ENCODE data around the gene GRIK1. TPM values are rescaled to one million over a fixed set of nuclear protein-coding genes. Genes with fewer than 3 reads are reported as not detected.

GRIK1 gene
- total RNA-seq, 1 donor, result not detected

DNA sequence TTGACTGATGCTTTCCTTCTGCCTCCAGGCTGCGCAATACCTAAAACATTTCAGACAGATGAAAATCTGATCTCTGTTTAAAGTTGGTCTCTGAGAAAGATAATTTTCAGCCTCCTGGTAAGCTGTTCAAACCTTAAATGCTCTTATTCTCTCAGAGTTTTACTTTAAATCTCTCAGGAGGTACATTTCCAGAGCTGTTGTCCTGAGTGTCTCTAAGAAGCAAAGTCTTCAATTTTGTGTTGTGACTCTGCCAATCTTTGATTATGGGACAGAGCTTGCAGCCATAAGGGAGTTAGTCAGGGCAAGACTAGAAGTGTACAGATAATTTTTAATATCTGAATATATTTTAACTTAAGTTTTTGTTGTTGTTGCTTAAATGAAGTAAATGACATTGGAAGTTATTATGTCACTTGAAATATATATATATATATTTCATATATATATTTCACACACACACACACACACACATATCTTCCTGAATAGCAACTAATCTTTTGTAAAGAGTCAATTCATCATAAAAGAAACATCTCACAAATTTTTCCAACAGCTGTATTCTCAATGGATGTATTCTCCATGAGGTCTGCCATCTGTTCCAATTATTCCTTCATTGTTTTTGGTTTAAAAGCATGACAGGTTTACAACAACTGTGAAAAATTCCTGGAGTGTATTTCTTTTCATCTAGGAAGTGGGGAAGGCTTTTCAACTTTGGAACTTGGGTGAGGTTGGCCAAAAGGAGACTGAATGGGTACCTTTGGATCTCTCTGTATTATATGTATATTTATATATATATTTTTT, 381.7 kb downstream of the GRIK1 start:
- H3K4me3 ChIP-seq (ENCODE audit: low read length), result no peak overlapping the region
- H3K27me3 ChIP-seq (ENCODE audit: insufficient read depth, low read length), result no peaks in the 10 kb centered on the region
- H3K4me1 ChIP-seq (ENCODE audit: insufficient read depth, low read length), result no peaks in the 10 kb centered on the region
- no peaks in the 10 kb centered on the region for H3K9me3 ChIP-seq (ENCODE audit: low read depth, low read length)

GRCh38 chr21:29557200-29557599, 382.6 kb downstream of the GRIK1 start:
- Histone ChIP-seq H3K4me3 (ENCODE audit: low read length) (no peak overlapping the region), H3K9me3 (ENCODE audit: low read depth, low read length) (no peaks in the 10 kb centered on the region), H3K27me3 (ENCODE audit: insufficient read depth, low read length) (no peaks in the 10 kb centered on the region), H3K4me1 (ENCODE audit: insufficient read depth, low read length) (no peaks in the 10 kb centered on the region)

DNA sequence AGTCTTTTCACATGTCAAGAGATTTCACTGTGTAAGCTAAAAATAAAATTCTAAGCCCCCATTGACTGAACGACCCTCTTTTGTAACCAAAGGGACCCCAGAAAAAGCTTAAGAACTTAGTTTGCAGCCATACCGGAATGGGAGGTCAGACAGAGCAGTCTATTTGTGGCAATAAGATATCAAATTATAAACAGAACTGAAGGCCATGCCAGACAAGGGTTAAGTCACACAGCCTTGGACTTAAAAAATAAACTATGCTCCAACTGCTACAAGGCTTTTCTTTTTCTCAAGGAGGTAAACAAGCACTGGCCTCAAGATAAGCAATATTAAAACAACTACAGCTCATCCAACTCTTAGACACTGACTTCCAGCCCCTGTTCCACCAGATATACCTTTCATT, 384.2 kb downstream of the GRIK1 start:
- H3K27me3 ChIP-seq (ENCODE audit: insufficient read depth, low read length), result no peaks in the 10 kb centered on the region
- H3K4me3 ChIP-seq (ENCODE audit: low read length), result no peak overlapping the region

DNA sequence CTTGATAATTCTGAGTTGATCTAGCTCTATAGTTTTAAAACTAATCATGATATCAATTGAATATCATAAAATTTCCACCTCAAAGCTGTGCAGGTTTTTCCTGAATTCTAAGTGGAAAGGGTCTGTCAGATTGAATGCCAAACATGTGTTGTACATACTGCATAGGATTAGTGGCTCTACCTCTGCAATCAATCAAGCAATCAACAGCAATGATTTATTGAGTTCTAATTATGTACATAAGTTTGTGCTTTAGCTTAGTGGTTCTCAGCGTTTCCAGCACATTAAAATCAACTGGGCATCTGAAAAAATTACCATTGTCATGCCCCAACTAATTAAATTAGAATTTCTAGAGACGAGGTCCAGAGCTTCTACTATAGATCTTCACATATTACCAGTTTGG, 389.6 kb downstream of the GRIK1 start:
- Histone ChIP-seq H3K4me1 (ENCODE audit: insufficient read depth, low read length) (no peaks in the 10 kb centered on the region), H3K9me3 (ENCODE audit: low read depth, low read length) (no peaks in the 10 kb centered on the region), H3K27me3 (ENCODE audit: insufficient read depth, low read length) (no peaks in the 10 kb centered on the region), H3K4me3 (ENCODE audit: low read length) (no peak overlapping the region)

More for the DNA sequence above, 384.2 kb downstream of the GRIK1 start:
- no peaks in the 10 kb centered on the region for H3K9me3 ChIP-seq (ENCODE audit: low read depth, low read length)
- H3K4me1 ChIP-seq (ENCODE audit: insufficient read depth, low read length), result no peaks in the 10 kb centered on the region

- H3K27me3 ChIP-seq (ENCODE audit: insufficient read depth, low read length), result no peaks in the 10 kb centered on the region
- no peaks in the 10 kb centered on the region for H3K9me3 ChIP-seq (ENCODE audit: low read depth, low read length)
- no peak overlapping the region for H3K4me3 ChIP-seq (ENCODE audit: low read length)
- no peaks in the 10 kb centered on the region for H3K4me1 ChIP-seq (ENCODE audit: insufficient read depth, low read length)
Measured at GRCh38 chr21:29549614-29550013, 390.2 kb downstream of the GRIK1 start.

DNA sequence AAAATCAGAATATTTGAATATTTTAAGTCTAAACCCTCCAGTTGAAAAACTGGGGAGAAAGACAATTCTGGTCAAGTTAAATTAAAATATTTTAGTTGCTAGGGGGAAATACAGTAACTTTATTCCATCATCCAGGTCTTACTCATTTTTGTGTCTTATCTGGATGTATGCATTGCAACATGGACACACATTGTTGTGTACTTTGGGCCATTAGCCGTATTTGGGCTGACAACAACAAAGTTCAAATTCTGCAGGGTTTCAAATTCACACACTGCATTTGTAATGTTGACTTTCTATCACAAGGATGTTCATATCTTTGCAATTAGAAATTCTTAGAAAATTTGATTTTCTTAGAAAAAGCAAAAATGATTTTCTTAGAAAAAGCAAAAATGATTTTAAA, 391.8 kb downstream of the GRIK1 start:
- H3K27me3 ChIP-seq (ENCODE audit: insufficient read depth, low read length), result no peaks in the 10 kb centered on the region
- H3K4me3 ChIP-seq (ENCODE audit: low read length), result no peak overlapping the region
- H3K9me3 ChIP-seq (ENCODE audit: low read depth, low read length), result no peaks in the 10 kb centered on the region
- no peaks in the 10 kb centered on the region for H3K4me1 ChIP-seq (ENCODE audit: insufficient read depth, low read length)

DNA sequence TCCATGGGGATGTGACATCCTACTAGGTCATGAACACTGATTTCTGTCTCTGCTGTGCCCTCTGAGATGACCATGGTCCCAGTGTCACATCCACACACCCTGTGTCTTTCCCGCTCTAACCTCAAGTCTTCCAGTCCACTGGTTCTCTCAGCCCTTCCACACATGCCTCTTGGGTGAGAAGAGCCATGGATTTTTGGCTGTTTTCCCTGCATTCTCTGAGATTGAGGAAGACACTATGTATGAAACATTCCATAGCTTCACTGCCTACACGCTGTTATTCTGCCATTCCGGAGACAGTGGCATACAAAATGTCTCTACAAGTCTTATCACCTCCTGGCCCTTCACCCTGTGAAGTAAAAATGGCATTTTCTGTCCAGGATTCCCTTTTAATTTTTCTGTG, 393.7 kb downstream of the GRIK1 start:
- Histone ChIP-seq H3K27me3 (ENCODE audit: insufficient read depth, low read length) (no peaks in the 10 kb centered on the region), H3K4me3 (ENCODE audit: low read length) (no peak overlapping the region), H3K9me3 (ENCODE audit: low read depth, low read length) (no peaks in the 10 kb centered on the region), H3K4me1 (ENCODE audit: insufficient read depth, low read length) (no peaks in the 10 kb centered on the region)

- Histone ChIP-seq H3K4me3 (ENCODE audit: low read length) (no peak overlapping the region), H3K27me3 (ENCODE audit: insufficient read depth, low read length) (no peaks in the 10 kb centered on the region), H3K9me3 (ENCODE audit: low read depth, low read length) (no peaks in the 10 kb centered on the region), H3K4me1 (ENCODE audit: insufficient read depth, low read length) (no peaks in the 10 kb centered on the region)
Measured at GRCh38 chr21:29540289-29540688, 399.5 kb downstream of the GRIK1 start.

- Histone ChIP-seq H3K27me3 (ENCODE audit: insufficient read depth, low read length) (no peaks in the 10 kb centered on the region), H3K4me3 (ENCODE audit: low read length) (no peak overlapping the region), H3K9me3 (ENCODE audit: low read depth, low read length) (no peaks in the 10 kb centered on the region), H3K4me1 (ENCODE audit: insufficient read depth, low read length) (no peaks in the 10 kb centered on the region)
Measured at GRCh38 chr21:29538115-29538514, 401.7 kb downstream of the GRIK1 start.

- H3K4me1 ChIP-seq (ENCODE audit: insufficient read depth, low read length), result no peaks in the 10 kb centered on the region
- H3K9me3 ChIP-seq (ENCODE audit: low read depth, low read length), result no peaks in the 10 kb centered on the region
- no peak overlapping the region for H3K4me3 ChIP-seq (ENCODE audit: low read length)
- no peaks in the 10 kb centered on the region for H3K27me3 ChIP-seq (ENCODE audit: insufficient read depth, low read length)
Measured at GRCh38 chr21:29534448-29534847, 405.3 kb downstream of the GRIK1 start.

DNA sequence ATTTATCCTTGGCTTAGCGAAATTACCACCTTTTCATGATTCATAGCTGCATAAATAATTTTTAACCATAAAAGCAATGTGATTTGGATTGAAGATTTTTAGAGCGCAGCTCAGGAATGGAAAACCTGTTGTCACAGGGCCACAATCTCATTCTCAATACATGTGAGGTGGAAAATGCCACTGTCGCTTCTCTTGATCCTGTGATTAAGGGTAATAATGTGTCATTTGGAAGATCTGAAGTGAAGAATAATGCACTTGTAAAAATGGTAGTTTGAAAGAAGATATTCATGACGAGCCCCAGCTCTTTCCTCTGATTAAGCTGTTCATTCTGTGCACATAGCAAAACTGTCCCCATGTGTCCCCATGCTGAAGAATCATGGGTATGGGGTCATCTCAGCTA, 410.7 kb downstream of the GRIK1 start:
- no peak overlapping the region for H3K4me3 ChIP-seq (ENCODE audit: low read length)
- H3K4me1 ChIP-seq (ENCODE audit: insufficient read depth, low read length), result no peaks in the 10 kb centered on the region
- H3K27me3 ChIP-seq (ENCODE audit: insufficient read depth, low read length), result no peaks in the 10 kb centered on the region
- H3K9me3 ChIP-seq (ENCODE audit: low read depth, low read length), result peaks cover 10% of the 10 kb centered on the region

DNA sequence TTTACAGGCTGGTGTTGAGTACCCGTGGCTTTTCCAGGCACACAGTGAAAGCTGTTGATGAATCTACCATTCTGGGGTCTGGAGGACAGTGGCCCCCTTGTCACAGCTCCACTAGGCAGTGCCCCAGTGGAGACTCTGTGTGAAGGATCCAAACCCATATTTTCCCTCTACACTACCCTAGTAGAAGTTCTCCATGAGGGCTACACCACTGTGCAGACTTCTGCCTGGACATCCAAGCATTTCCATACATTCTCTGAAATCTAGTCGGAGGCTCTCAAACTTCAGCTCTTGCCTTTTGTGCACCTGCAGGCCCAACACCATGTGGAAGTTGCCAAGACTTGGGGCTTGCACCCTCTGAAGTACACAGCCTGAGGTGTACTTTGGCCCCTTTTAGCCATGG, 413.3 kb downstream of the GRIK1 start:
- H3K4me3 ChIP-seq (ENCODE audit: low read length), result no peak overlapping the region
- H3K9me3 ChIP-seq (ENCODE audit: low read depth, low read length), result peaks cover 10% of the 10 kb centered on the region
- no peaks in the 10 kb centered on the region for H3K27me3 ChIP-seq (ENCODE audit: insufficient read depth, low read length)
- H3K4me1 ChIP-seq (ENCODE audit: insufficient read depth, low read length), result no peaks in the 10 kb centered on the region

DNA sequence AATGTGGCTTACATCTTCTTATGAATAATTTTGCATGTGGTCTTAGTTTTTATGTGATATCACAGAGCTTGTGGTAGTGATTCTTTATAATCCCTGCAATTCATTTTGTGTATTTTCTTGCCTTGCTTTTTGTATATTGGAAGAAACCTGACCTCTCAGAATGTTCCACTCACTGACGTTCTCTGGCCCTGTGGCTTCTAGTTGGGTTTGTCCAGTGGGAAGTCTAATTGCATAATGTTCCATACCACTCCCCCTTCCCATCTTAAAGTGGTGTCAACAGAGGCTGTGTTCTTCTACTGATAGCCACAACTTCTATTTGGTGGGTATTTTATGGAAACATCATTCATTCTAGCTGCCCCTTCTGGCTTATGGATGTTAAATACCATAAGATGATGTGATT, 415.7 kb downstream of the GRIK1 start:
- H3K4me3 ChIP-seq (ENCODE audit: low read length), result no peak overlapping the region
- peaks cover 10% of the 10 kb centered on the region for H3K9me3 ChIP-seq (ENCODE audit: low read depth, low read length)
- H3K27me3 ChIP-seq (ENCODE audit: insufficient read depth, low read length), result no peaks in the 10 kb centered on the region
- no peaks in the 10 kb centered on the region for H3K4me1 ChIP-seq (ENCODE audit: insufficient read depth, low read length)

DNA sequence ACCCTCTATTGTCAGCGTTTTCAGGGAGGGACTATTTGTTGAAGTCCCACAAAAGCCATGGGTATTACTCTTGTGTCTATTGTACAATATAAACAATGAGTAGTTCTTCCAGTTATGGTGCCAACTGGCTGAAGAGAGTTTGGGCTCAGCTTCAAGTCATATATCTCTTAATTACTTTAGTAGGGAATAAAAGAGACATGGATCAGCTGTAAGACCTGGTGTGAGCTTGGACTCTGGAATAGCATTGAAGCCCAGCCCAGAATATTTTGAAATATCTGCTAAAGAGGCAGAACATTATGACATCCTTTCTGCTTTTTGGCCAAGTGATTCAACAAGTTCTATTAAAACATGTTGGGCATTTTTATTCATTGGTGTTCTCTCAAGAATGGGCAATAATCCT, 416.1 kb downstream of the GRIK1 start:
- H3K4me3 ChIP-seq (ENCODE audit: low read length), result no peak overlapping the region
- peaks cover 10% of the 10 kb centered on the region for H3K9me3 ChIP-seq (ENCODE audit: low read depth, low read length)
- no peaks in the 10 kb centered on the region for H3K4me1 ChIP-seq (ENCODE audit: insufficient read depth, low read length)
- no peaks in the 10 kb centered on the region for H3K27me3 ChIP-seq (ENCODE audit: insufficient read depth, low read length)

DNA sequence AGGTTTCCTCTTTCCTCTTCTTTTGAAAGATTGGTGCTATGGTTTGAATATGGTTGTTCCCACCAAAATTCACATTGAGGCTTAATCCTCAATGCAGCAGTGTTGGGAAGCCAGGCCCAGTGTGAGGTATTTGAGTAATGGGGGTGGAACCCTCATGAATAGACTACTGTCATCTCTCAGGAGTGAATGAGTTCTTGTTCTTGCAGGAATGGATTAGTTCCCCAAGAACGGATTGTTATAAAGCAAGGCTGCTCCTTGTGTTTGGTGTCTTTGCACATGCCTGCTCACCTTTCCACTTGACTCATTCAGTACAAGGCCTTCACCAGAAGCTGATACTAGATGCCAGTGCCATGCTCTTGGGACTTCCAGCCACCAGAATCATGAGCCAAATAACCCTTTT, 417.9 kb downstream of the GRIK1 start:
- H3K4me1 ChIP-seq (ENCODE audit: insufficient read depth, low read length), result no peaks in the 10 kb centered on the region
- H3K27me3 ChIP-seq (ENCODE audit: insufficient read depth, low read length), result no peaks in the 10 kb centered on the region
- H3K9me3 ChIP-seq (ENCODE audit: low read depth, low read length), result peaks cover 10% of the 10 kb centered on the region
- H3K4me3 ChIP-seq (ENCODE audit: low read length), result no peak overlapping the region

DNA sequence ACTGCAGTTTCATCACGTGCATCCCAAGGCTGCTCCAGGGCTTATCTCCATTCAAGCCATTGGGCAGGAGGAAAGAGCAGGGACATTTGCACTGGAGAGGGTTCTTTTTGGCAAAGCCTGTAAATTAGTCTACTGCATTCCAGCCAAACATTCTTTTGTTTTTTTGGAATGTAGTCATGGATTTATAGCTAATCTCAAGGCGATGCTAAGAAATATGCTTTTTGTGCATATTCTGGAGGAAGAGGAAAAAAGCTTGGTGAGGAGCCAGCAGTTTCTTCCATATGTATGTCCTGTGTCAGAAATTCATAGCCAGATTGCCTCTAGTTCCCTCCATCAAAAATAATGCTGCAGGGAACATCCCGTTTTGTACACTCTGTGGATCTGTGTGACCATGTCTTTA, 419.6 kb downstream of the GRIK1 start:
- no peaks in the 10 kb centered on the region for H3K9me3 ChIP-seq (ENCODE audit: low read depth, low read length)
- no peaks in the 10 kb centered on the region for H3K4me1 ChIP-seq (ENCODE audit: insufficient read depth, low read length)
- H3K27me3 ChIP-seq (ENCODE audit: insufficient read depth, low read length), result no peaks in the 10 kb centered on the region
- no peak overlapping the region for H3K4me3 ChIP-seq (ENCODE audit: low read length)
